WTC11 (cell line): ENCODE measurements around the gene TFB2M. TPM values are rescaled to one million over a fixed set of nuclear protein-coding genes. Genes with fewer than 3 reads are reported as not detected.

Experiments used
- ATAC-seq: fragments of 200-7000 bp; cut with Tn5 transposase; 2 replicates; pipeline ENCODE4 v1.10.0; 2021; ENCODE audit warnings: mild to moderate bottlenecking, moderate library complexity
- CTCF ChIA-PET: fragments of 300-600 bp; sonication (Branson Sonifier 250); formaldehyde crosslinking; loops from one replicate; lab custom pipeline; 2021; ENCODE audit warnings: antibody characterized with exemption; lab: Charles Lee
- POLR2A ChIA-PET: fragments of 350-600 bp; sonication (Branson Sonifier 250); formaldehyde crosslinking; loops from one replicate; lab custom pipeline; 2021; ENCODE audit warnings: antibody characterized with exemption; lab: Charles Lee
- DNase-seq: peaks from one replicate; pipeline ENCODE4 v3.0.0; 2021; ENCODE audit warnings: low spot score
- H3K27ac Mint-ChIP-seq: 2 replicates; pipeline ENCODE4 v1.8.0; 2021; ENCODE audit warnings: mixed read lengths
- H3K27me3 Mint-ChIP-seq: 2 replicates; pipeline ENCODE4 v1.8.0; 2021; ENCODE audit warnings: low read depth, mild to moderate bottlenecking, moderate library complexity, mixed read lengths
- H3K36me3 Mint-ChIP-seq: 2 replicates; pipeline ENCODE4 v1.8.0; 2021; ENCODE audit warnings: mixed read lengths
- H3K4me1 Mint-ChIP-seq: 2 replicates; pipeline ENCODE4 v1.8.0; 2022; ENCODE audit warnings: mixed read lengths
- H3K4me3 Mint-ChIP-seq: 2 replicates; pipeline ENCODE4 v1.8.0; 2021; ENCODE audit warnings: mild to moderate bottlenecking, moderate library complexity, mixed read lengths
- H3K9me3 Mint-ChIP-seq: 2 replicates; pipeline ENCODE4 v1.8.0; 2021; ENCODE audit warnings: mixed read lengths
- CBFB ChIP-seq: sonication (generic); formaldehyde crosslinking; IDR thresholded peaks from 2 replicates; pipeline ENCODE4 v1.8.1; 2022; ENCODE audit warnings: mild to moderate bottlenecking, low read depth, missing genetic modification reagents
- CREM ChIP-seq: sonication (generic); formaldehyde crosslinking; IDR thresholded peaks from 2 replicates; pipeline ENCODE4 v1.8.1; 2022; ENCODE audit warnings: mild to moderate bottlenecking, missing genetic modification reagents, moderate library complexity
- ELF4 ChIP-seq: sonication (generic); formaldehyde crosslinking; IDR thresholded peaks from 2 replicates; pipeline ENCODE4 v1.8.1; 2022; ENCODE audit warnings: low read depth, mild to moderate bottlenecking, moderate library complexity, missing genetic modification reagents
- ETV6 ChIP-seq: sonication (generic); formaldehyde crosslinking; IDR thresholded peaks from 2 replicates; pipeline ENCODE4 v1.8.1; 2022; ENCODE audit warnings: mild to moderate bottlenecking, missing genetic modification reagents
- NFYB ChIP-seq: sonication (generic); formaldehyde crosslinking; conservative IDR thresholded peaks from 2 replicates; pipeline ENCODE4 v1.8.0; 2022; ENCODE audit warnings: low read depth, missing genetic modification reagents
- PRRX2 ChIP-seq: fragments of 250-450 bp; sonication (Bioruptor Pico); IDR thresholded peaks from 2 replicates; pipeline ENCODE4 v1.8.0; 2021; ENCODE audit warnings: mild to moderate bottlenecking
- SMAD4 ChIP-seq: sonication (generic); formaldehyde crosslinking; IDR thresholded peaks from 2 replicates; pipeline ENCODE4 v1.8.0; 2022; ENCODE audit warnings: mild to moderate bottlenecking, missing genetic modification reagents
- SOX15 ChIP-seq: fragments of 250-450 bp; sonication (Bioruptor Pico); IDR thresholded peaks from 2 replicates; pipeline ENCODE4 v1.9.0; 2021; ENCODE audit warnings: mild to moderate bottlenecking
- TCF7 ChIP-seq: sonication (generic); formaldehyde crosslinking; IDR thresholded peaks from 2 replicates; pipeline ENCODE4 v1.8.0; 2022; ENCODE audit warnings: mild to moderate bottlenecking, low read depth, missing genetic modification reagents, moderate library complexity
- TP53 ChIP-seq: sonication (generic); formaldehyde crosslinking; IDR thresholded peaks from 2 replicates; pipeline ENCODE4 v1.8.1; 2023; ENCODE audit warnings: mild to moderate bottlenecking, missing genetic modification reagents
- ZNF121 ChIP-seq: sonication (generic); formaldehyde crosslinking; IDR thresholded peaks from 2 replicates; pipeline ENCODE4 v1.8.0; 2023; ENCODE audit warnings: missing genetic modification reagents
- ZNF138 ChIP-seq: sonication (generic); formaldehyde crosslinking; conservative IDR thresholded peaks from 2 replicates; pipeline ENCODE4 v1.8.1; 2022; ENCODE audit warnings: mild to moderate bottlenecking, moderate library complexity, missing genetic modification reagents
- ZNF219 ChIP-seq: sonication (generic); formaldehyde crosslinking; IDR thresholded peaks from 2 replicates; pipeline ENCODE4 v1.8.0; 2023; ENCODE audit warnings: missing genetic modification reagents, mild to moderate bottlenecking, borderline replicate concordance
- ZNF263 ChIP-seq: sonication (generic); formaldehyde crosslinking; IDR thresholded peaks from 2 replicates; pipeline ENCODE4 v1.8.1; 2022; ENCODE audit warnings: low read depth, mild to moderate bottlenecking, moderate library complexity, missing genetic modification reagents
- ZNF416 ChIP-seq: fragments of 250-450 bp; sonication (Bioruptor Pico); IDR thresholded peaks from 2 replicates; pipeline ENCODE4 v1.9.0; 2021; ENCODE audit warnings: mild to moderate bottlenecking, inconsistent platforms
- total RNA-seq: library from RNA; stranded (reverse); gene quantifications from 3 replicates; pipeline ENCODE4 v1.2.3, GENCODE V29; 2021
- TF ChIP-seq, protein P1 (sequence below): sonication (generic); formaldehyde crosslinking; IDR thresholded peaks from 2 replicates; pipeline ENCODE4 v1.8.1; 2022; ENCODE audit warnings: mild to moderate bottlenecking, missing genetic modification reagents, moderate library complexity, borderline replicate concordance
- TF ChIP-seq, protein P2 (sequence below): sonication (generic); formaldehyde crosslinking; IDR thresholded peaks from 2 replicates; pipeline ENCODE4 v1.8.1; 2023; ENCODE audit warnings: mild to moderate bottlenecking, missing genetic modification reagents
- TF ChIP-seq, protein P3 (sequence below): fragments of 200-600 bp; IDR thresholded peaks from 2 replicates; pipeline ENCODE4 v1.8.0; 2022; ENCODE audit warnings: antibody characterized with exemption
- TF ChIP-seq, protein P4 (sequence below): sonication (generic); formaldehyde crosslinking; IDR thresholded peaks from 2 replicates; pipeline ENCODE4 v1.8.0; 2022; ENCODE audit warnings: mild to moderate bottlenecking, missing genetic modification reagents
- TF ChIP-seq, protein P5 (sequence below): sonication (generic); formaldehyde crosslinking; IDR thresholded peaks from 2 replicates; pipeline ENCODE4 v1.8.1; 2023; ENCODE audit warnings: mild to moderate bottlenecking, missing genetic modification reagents

Gene TFB2M
- total RNA-seq, 1 experiment from 2014 or later: 16.5 TPM

DNA sequence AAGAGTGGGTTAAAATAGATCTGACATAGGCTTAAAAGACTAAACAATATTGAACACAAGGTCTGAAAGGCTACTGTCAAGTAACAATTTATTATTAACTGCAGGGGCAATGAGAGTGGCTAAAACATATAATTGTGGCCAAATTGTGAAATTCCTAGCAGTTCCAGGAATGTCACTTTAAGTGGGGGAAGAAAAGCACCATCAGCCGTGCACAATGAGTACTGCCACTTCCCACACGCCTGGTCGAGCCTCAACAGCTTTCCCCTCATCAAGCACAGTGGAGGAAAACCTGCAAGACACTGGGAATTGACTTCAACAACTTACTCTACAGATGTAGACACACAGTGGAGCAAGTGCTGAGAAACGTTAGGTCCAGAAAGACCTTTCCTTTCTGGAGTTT lies 16.4 kb downstream of the TFB2M start:
- no peaks in the 10 kb centered on the region for H3K27me3 Mint-ChIP-seq
- TF ChIP-seq ZNF263 (CRISPR knock-in tag) (no peak), ZNF416 (CRISPR knock-in tag) (no peak), ZNF219 (no peak), TCF7 (CRISPR knock-in tag) (no peak)
- TF ChIP-seq, protein P1, sequence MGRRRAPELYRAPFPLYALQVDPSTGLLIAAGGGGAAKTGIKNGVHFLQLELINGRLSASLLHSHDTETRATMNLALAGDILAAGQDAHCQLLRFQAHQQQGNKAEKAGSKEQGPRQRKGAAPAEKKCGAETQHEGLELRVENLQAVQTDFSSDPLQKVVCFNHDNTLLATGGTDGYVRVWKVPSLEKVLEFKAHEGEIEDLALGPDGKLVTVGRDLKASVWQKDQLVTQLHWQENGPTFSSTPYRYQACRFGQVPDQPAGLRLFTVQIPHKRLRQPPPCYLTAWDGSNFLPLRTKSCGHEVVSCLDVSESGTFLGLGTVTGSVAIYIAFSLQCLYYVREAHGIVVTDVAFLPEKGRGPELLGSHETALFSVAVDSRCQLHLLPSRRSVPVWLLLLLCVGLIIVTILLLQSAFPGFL (CRISPR knock-in tag): no peak
- no peaks in the 10 kb centered on the region for H3K9me3 Mint-ChIP-seq
- POLR2A ChIA-PET: no interaction called here
- no peak overlapping the region for H3K27ac Mint-ChIP-seq
- no peak overlapping the region for H3K4me3 Mint-ChIP-seq
- H3K36me3 Mint-ChIP-seq: peaks cover 28% of the 10 kb centered on the region
- DNase-seq: no peak
- CTCF ChIA-PET: no interaction called here
- ATAC-seq: no peak
- H3K4me1 Mint-ChIP-seq: no peaks in the 10 kb centered on the region

DNA sequence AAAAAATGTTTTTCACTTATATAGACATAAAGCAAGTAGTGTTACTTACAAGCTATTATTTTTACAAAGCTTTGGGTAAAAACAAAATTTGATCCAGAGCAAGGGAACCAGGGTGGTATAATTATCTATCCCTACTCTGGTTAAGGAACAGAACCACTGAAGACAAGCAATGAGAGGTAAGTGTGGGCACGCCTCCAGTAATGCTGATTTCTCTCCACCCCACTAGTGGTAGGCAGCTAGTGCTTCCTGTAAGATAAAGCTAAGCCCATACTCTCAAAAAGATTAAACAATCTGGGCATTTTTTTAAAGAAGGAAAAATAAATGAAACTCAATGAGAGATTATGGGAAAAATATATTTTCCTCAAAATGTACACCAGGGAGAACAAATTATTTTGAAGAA lies 22.1 kb downstream of the TFB2M start:
- Mint-ChIP-seq H3K27ac (no peak overlapping the region), H3K4me3 (no peak overlapping the region), H3K36me3 (peaks cover 34% of the 10 kb centered on the region), H3K4me1 (no peaks in the 10 kb centered on the region), H3K9me3 (no peaks in the 10 kb centered on the region), H3K27me3 (no peaks in the 10 kb centered on the region)
- ATAC-seq (no peak), DNase-seq (no peak)
- ChIA-PET CTCF (no interaction called here), POLR2A (no interaction called here)
- TF ChIP-seq PRRX2 (CRISPR knock-in tag) (no peak), ELF4 (CRISPR knock-in tag) (no peak), TP53 (CRISPR knock-in tag) (no peak), ZNF121 (CRISPR knock-in tag) (no peak), ZNF416 (CRISPR knock-in tag) (no peak)
- TF ChIP-seq, protein P2, sequence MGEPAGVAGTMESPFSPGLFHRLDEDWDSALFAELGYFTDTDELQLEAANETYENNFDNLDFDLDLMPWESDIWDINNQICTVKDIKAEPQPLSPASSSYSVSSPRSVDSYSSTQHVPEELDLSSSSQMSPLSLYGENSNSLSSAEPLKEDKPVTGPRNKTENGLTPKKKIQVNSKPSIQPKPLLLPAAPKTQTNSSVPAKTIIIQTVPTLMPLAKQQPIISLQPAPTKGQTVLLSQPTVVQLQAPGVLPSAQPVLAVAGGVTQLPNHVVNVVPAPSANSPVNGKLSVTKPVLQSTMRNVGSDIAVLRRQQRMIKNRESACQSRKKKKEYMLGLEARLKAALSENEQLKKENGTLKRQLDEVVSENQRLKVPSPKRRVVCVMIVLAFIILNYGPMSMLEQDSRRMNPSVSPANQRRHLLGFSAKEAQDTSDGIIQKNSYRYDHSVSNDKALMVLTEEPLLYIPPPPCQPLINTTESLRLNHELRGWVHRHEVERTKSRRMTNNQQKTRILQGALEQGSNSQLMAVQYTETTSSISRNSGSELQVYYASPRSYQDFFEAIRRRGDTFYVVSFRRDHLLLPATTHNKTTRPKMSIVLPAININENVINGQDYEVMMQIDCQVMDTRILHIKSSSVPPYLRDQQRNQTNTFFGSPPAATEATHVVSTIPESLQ (CRISPR knock-in tag): no peak
- TF ChIP-seq, protein P1 (CRISPR knock-in tag): no peak

DNA sequence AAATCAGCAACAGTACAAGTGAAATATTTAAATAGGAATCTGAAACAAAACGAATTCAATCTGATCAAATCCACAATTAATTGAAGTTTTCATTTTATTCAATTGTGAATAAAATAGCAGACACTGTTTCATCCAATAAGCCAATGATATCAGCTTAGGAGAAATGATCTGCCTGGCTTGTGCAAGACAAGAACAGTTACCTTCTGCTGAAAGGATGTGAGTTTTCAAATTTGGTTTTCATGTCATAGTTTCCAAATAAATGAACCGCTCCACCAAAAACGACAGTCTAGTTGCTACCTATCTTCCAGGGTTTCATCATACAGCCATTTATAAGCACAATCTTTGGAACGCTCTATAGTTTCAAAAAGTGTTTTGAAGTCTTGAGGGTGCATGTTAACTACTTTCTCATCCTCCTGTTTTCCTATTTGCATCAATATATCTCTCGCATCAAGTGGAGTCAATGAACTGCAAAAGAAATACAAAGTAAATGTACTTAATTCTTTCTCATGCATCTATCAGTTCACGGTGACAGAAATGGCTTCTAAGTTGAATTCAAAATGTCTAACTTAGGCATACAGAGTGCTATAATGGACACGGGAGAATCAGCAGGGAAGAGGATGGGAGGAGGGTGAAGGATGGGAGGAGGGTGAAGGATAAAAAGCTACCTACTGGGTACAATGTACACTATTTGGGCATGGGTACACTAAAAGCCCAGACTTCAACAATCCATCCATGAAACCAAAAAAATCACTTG lies 25.1 kb downstream of the TFB2M start:
- CTCF ChIA-PET: no interaction called here
- Mint-ChIP-seq H3K4me1 (peaks cover 6% of the 10 kb centered on the region), H3K36me3 (peaks cover 28% of the 10 kb centered on the region), H3K27me3 (no peaks in the 10 kb centered on the region; the same call in 1 of the 2 replicates), H3K9me3 (no peaks in the 10 kb centered on the region), H3K4me3 (no peak overlapping the region), H3K27ac (no peak overlapping the region)
- ATAC-seq: no peak
- no peak for DNase-seq
- POLR2A ChIA-PET: no interaction called here
- TF ChIP-seq, protein P3, sequence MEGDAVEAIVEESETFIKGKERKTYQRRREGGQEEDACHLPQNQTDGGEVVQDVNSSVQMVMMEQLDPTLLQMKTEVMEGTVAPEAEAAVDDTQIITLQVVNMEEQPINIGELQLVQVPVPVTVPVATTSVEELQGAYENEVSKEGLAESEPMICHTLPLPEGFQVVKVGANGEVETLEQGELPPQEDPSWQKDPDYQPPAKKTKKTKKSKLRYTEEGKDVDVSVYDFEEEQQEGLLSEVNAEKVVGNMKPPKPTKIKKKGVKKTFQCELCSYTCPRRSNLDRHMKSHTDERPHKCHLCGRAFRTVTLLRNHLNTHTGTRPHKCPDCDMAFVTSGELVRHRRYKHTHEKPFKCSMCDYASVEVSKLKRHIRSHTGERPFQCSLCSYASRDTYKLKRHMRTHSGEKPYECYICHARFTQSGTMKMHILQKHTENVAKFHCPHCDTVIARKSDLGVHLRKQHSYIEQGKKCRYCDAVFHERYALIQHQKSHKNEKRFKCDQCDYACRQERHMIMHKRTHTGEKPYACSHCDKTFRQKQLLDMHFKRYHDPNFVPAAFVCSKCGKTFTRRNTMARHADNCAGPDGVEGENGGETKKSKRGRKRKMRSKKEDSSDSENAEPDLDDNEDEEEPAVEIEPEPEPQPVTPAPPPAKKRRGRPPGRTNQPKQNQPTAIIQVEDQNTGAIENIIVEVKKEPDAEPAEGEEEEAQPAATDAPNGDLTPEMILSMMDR: no peak
- TF ChIP-seq CBFB (CRISPR knock-in tag) (no peak), NFYB (CRISPR knock-in tag) (no peak), ETV6 (no peak), CREM (CRISPR knock-in tag) (no peak), SMAD4 (CRISPR knock-in tag) (no peak), ZNF219 (no peak), SOX15 (CRISPR knock-in tag) (no peak), ZNF138 (CRISPR knock-in tag) (no peak)
- TF ChIP-seq, protein P4, sequence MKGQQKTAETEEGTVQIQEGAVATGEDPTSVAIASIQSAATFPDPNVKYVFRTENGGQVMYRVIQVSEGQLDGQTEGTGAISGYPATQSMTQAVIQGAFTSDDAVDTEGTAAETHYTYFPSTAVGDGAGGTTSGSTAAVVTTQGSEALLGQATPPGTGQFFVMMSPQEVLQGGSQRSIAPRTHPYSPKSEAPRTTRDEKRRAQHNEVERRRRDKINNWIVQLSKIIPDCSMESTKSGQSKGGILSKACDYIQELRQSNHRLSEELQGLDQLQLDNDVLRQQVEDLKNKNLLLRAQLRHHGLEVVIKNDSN: no peak
- TF ChIP-seq, protein P5, sequence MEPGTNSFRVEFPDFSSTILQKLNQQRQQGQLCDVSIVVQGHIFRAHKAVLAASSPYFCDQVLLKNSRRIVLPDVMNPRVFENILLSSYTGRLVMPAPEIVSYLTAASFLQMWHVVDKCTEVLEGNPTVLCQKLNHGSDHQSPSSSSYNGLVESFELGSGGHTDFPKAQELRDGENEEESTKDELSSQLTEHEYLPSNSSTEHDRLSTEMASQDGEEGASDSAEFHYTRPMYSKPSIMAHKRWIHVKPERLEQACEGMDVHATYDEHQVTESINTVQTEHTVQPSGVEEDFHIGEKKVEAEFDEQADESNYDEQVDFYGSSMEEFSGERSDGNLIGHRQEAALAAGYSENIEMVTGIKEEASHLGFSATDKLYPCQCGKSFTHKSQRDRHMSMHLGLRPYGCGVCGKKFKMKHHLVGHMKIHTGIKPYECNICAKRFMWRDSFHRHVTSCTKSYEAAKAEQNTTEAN (CRISPR knock-in tag): no peak
